T-helper 1 cell treated with Interleukin-12 subunit alpha and Interleukin-12 subunit beta and Interleukin-4 antibody, amounts not matched to agents 30 μg/mL and 1 μg/mL, for 36 hours (primary cell): ENCODE data around the gene RNF128.

ENCODE experiments used
- H3K27ac Mint-ChIP-seq: one replicate; pipeline ENCODE4 v1.8.0; 2021; ENCODE audit warnings: mild to moderate bottlenecking, mixed read lengths
- H3K27me3 Mint-ChIP-seq: one replicate; pipeline ENCODE4 v1.8.0; 2021; ENCODE audit warnings: low read depth, mixed read lengths
- H3K36me3 Mint-ChIP-seq: one replicate; pipeline ENCODE4 v1.8.0; 2021; ENCODE audit warnings: low read depth, mixed read lengths
- H3K4me1 Mint-ChIP-seq: one replicate; pipeline ENCODE4 v1.8.0; 2021; ENCODE audit warnings: low read depth, mixed read lengths
- H3K4me3 Mint-ChIP-seq: one replicate; pipeline ENCODE4 v1.8.0; 2021; ENCODE audit warnings: mild to moderate bottlenecking, moderate library complexity, mixed read lengths
- H3K9me3 Mint-ChIP-seq: one replicate; pipeline ENCODE4 v1.8.0; 2021; ENCODE audit warnings: mixed read lengths

RNF128 gene, protein sequence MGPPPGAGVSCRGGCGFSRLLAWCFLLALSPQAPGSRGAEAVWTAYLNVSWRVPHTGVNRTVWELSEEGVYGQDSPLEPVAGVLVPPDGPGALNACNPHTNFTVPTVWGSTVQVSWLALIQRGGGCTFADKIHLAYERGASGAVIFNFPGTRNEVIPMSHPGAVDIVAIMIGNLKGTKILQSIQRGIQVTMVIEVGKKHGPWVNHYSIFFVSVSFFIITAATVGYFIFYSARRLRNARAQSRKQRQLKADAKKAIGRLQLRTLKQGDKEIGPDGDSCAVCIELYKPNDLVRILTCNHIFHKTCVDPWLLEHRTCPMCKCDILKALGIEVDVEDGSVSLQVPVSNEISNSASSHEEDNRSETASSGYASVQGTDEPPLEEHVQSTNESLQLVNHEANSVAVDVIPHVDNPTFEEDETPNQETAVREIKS

DNA sequence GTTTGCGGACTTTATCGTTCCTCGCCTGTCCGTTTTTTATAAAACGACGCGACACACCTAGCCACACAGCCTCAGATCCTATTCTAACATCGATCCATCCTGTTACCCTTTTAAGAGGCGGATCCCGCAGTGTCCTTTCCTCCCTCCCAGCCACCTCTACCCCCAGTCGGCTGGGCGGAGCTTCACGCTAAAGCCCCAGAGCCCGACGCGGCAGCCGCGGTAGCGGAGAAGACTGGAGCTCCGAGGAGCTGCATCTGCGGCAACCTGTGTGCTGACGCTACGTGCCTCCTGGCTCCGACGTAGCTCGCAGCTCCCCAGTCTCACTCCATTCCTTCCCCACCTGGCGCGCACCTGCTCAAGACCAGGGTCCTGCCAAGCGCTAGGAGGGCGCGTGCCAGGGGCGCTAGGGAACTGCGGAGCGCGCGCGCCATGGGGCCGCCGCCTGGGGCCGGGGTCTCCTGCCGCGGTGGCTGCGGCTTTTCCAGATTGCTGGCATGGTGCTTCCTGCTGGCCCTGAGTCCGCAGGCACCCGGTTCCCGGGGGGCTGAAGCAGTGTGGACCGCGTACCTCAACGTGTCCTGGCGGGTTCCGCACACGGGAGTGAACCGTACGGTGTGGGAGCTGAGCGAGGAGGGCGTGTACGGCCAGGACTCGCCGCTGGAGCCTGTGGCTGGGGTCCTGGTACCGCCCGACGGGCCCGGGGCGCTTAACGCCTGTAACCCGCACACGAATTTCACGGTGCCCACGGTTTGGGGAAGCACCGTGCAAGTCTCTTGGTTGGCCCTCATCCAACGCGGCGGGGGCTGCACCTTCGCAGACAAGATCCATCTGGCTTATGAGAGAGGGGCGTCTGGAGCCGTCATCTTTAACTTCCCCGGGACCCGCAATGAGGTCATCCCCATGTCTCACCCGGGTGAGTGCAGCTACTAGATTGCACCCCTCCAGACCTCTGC lies at the start of gene RNF128:
RNF128 (plus strand) TSS at position 217 of the 953 bp plus-strand sequence; CDS start at position 430, 213 bp downstream.
- H3K27ac Mint-ChIP-seq: no peak within 1 kb of the TSS
- H3K9me3 Mint-ChIP-seq: no peaks in the 10 kb centered on the region
- H3K4me3 Mint-ChIP-seq: peak within 1 kb of the TSS; percentile 58
- H3K27me3 Mint-ChIP-seq: peaks cover 40% of the 10 kb centered on the region
- no peaks in the 10 kb centered on the region for H3K36me3 Mint-ChIP-seq
- peaks cover 4% of the 10 kb centered on the region for H3K4me1 Mint-ChIP-seq

DNA sequence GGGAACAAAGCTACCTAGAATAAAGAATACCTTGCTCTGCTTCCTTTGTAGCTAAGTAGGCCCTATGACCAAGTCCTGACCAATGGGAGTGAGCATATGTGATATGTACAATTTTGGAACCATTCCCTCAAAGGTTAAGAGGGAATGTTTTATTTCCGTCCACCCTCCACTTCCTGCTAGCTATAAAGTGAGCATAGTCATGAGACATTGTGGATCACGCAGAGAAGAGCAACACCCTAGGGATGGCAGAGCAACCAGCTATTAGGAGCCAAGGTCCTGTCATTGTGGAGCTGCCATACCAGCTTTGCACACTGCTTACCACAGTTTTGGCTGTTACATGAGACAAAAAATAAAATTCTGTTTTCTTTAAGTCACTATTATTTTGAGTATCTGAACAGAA lies 45.8 kb upstream of the RNF128 start:
- no peaks in the 10 kb centered on the region for H3K27me3 Mint-ChIP-seq
- no peak overlapping the region for H3K27ac Mint-ChIP-seq
- no peaks in the 10 kb centered on the region for H3K9me3 Mint-ChIP-seq
- H3K36me3 Mint-ChIP-seq: no peaks in the 10 kb centered on the region
- no peaks in the 10 kb centered on the region for H3K4me1 Mint-ChIP-seq
- H3K4me3 Mint-ChIP-seq: no peak overlapping the region

DNA sequence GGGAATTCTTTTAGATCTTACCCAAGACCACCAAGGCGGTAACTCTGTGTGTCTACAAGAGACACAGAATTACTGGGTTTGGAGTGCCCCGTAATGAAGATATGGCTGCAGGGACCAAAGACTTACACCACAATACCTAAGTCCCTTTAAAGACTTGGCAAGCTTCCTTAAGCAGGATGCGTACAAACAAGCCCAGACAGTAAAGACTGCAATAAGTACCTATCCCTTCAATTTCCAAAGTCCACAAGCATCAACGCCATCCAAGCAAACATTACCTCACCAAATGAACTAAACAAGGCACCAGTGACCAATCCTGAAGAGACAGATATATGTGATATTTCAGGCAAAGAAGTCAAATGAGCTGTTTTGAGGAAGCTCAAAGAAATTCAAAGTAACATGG lies 42.3 kb upstream of the RNF128 start:
- no peak overlapping the region for H3K4me3 Mint-ChIP-seq
- no peaks in the 10 kb centered on the region for H3K36me3 Mint-ChIP-seq
- no peak overlapping the region for H3K27ac Mint-ChIP-seq
- no peaks in the 10 kb centered on the region for H3K9me3 Mint-ChIP-seq
- H3K4me1 Mint-ChIP-seq: no peaks in the 10 kb centered on the region
- H3K27me3 Mint-ChIP-seq: no peaks in the 10 kb centered on the region

DNA sequence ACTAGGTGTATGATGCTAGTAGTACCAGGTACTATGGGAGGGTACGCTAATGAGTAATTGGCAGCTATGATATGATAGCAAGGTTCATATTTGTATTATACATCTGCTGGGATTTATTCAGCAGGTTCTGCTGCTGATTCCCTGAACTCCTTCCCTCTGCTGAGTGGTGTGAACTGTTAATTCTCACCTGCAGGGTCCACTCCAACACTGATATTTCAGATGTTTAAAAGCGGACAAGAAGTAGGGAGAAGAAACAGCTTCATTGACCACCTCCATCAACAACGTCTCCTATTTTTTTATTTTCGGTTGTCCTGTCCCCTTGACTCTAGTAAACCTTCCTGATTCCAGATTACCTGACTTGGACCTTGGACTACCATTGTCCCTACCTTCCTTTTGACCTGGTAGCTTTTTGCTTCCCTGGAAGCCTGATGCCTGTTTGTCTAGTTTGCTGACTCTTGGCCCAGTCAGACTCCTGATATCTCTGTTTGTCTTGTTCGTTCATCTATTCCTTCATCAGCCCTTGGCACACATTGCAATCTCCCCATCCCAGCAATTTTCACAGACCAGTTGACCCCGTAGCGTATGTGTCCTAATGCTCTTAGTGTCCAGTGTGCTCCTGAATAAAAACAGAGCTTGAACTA lies 34.0 kb upstream of the RNF128 start:
- Mint-ChIP-seq H3K36me3 (no peaks in the 10 kb centered on the region), H3K4me1 (no peaks in the 10 kb centered on the region), H3K27me3 (peaks cover 5% of the 10 kb centered on the region), H3K27ac (no peak overlapping the region), H3K4me3 (no peak overlapping the region), H3K9me3 (no peaks in the 10 kb centered on the region)

DNA sequence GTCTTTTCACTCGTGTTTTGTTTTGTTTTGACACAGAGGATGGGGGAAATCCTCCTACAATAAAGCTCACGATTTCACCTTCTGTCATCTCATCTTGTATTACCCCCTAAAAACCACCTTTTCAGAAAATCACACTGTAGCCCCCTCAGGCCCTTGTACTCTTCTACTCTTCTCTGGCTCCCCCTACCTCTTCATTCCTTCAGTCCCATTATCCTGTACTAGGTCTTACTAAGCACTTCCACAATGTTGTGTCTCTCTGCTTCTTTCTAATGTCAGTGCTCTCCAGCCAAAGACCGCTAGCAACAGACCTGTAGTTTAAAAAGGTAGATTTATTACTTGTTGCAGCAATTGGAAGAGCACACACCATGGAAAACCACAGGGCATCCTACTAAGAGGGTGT lies 30.0 kb upstream of the RNF128 start:
- Mint-ChIP-seq H3K27me3 (peaks cover 5% of the 10 kb centered on the region), H3K36me3 (no peaks in the 10 kb centered on the region), H3K27ac (no peak overlapping the region)

DNA sequence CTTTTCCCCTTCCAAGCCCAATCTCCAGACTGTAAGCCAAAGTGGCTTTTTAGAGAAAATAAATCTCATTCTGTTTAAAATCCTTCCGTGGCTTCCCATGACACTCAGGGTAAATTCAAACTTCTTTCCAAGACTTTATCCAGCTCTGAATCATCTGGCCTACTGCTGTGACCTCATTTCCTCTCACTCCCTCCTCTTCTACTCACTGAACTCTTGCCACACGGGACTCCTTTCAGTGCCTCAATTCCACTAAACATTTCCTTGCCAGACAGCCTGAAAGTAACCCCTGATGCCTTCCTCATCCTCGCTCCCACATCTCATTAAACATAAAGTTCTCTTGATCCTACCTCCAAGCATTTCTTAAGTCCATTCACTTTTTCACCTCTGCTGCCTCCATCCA lies 27.8 kb upstream of the RNF128 start:
- Mint-ChIP-seq H3K9me3 (no peaks in the 10 kb centered on the region), H3K27me3 (peaks cover 5% of the 10 kb centered on the region), H3K4me3 (no peak overlapping the region), H3K27ac (no peak overlapping the region), H3K36me3 (no peaks in the 10 kb centered on the region), H3K4me1 (no peaks in the 10 kb centered on the region)

More for the DNA sequence above, 30.0 kb upstream of the RNF128 start:
- H3K4me1 Mint-ChIP-seq: no peaks in the 10 kb centered on the region
- H3K9me3 Mint-ChIP-seq: no peaks in the 10 kb centered on the region
- H3K4me3 Mint-ChIP-seq: no peak overlapping the region

DNA sequence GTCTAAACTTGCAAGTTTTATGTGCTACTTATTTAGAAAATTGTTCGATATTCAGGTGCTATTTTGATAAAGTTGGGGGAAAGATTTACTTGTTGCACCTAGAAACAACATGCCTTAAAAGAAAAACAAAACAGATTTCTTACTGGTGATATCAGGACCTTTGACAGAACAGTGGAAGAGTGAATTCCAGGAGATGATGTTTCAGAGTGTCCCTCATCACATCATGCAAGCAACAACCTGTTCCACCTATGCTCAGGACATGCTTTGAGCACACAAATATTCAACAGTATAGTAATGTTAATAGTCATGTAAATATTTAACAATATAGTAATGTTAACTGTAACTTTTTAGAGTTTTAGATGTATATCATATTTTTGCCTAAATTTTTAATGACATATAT lies 23.9 kb upstream of the RNF128 start:
- Mint-ChIP-seq H3K4me1 (no peaks in the 10 kb centered on the region), H3K27ac (no peak overlapping the region), H3K9me3 (no peaks in the 10 kb centered on the region), H3K4me3 (no peak overlapping the region), H3K27me3 (no peaks in the 10 kb centered on the region), H3K36me3 (no peaks in the 10 kb centered on the region)

DNA sequence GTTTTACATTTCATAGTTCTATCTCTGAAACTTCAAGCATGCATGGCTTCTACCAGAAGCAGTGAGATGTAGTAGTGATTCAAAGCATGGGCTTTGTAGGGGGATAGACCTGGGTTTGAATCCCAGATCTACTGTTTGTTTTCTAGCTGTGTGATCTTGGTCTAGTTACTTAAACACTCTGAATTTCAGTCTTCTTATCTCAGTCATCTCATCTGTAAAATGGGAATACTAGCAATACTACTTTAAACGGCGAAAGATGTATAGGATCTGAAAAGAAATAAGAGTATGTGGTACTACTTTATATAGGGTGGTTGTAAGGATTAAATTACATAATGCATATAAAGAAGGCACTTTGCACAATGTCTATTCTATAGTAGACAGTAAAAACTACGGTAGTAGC lies 20.0 kb upstream of the RNF128 start:
- Mint-ChIP-seq H3K4me3 (no peak overlapping the region), H3K27ac (no peak overlapping the region), H3K9me3 (no peaks in the 10 kb centered on the region), H3K4me1 (no peaks in the 10 kb centered on the region), H3K36me3 (no peaks in the 10 kb centered on the region), H3K27me3 (no peaks in the 10 kb centered on the region)

DNA sequence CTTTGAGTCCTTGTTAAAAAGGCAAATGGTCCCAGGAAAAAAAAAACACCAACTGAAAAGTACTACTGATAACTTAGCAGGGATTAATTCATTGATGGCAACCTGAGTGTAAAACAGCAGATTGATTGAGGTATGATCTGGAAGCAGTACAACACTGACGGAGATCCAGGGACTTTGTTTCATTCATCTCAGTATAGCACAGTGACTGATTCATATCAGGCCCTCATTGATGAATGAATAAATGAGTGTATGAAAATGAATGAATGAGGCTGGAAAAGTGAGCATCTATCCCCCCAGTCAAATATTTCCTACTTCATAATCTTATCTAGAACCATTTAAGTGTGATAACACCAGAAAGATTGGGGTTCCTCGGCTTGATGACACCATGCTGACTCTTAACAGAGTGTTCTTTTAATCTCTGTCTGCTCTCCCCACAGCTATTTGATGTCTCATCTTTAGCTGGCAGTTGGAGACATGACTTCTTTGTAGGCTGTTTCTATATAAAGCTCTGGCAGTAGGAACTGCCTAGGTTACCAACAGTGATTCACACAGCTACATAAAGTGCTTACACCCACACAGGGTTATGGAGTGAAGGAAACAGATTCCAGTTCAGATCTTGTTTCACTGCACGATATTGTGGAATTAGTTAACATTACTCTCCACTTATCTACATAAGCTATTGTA lies 18.6 kb upstream of the RNF128 start:
- Mint-ChIP-seq H3K4me3 (no peak overlapping the region), H3K9me3 (no peaks in the 10 kb centered on the region), H3K4me1 (no peaks in the 10 kb centered on the region), H3K36me3 (no peaks in the 10 kb centered on the region), H3K27me3 (no peaks in the 10 kb centered on the region), H3K27ac (no peak overlapping the region)

DNA sequence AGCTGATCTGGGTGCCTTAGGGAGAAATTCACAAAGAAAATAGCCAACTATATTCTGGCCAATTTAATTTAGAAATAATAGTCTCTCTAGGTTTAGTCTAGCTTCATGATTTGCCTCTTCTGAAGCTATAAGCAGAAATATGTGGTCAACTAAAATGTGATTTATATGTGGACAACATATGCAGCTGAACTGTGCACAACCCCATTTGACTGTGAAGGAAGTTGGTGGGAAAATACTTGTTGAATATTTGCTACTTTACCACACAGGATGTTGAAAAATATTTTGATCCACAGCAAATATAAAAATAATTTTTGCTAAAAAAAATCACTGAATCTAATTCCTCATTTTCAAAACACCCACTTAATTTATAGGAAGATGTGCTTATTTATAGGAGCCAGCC lies 15.7 kb upstream of the RNF128 start:
- Mint-ChIP-seq H3K4me3 (no peak overlapping the region), H3K27me3 (no peaks in the 10 kb centered on the region), H3K4me1 (no peaks in the 10 kb centered on the region), H3K27ac (no peak overlapping the region), H3K9me3 (no peaks in the 10 kb centered on the region), H3K36me3 (no peaks in the 10 kb centered on the region)

DNA sequence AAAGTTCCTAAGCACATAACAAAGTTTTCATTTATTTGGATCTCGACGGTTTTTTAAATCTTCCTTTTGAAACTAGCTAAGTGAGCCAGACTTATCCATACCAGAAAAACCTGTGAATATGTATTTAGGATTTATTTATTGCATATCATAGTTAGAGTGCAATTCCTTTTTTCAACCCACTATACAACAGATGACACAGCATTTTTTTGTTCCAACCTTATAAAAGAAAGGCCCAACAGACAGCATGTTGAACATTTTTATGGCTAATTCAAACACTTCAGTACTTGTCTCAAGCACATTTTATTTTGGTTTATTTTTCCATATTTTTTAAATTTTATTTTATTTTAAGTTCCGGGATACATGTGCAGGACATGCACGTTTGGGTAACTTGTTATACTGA lies 15.1 kb upstream of the RNF128 start:
- Mint-ChIP-seq H3K27me3 (no peaks in the 10 kb centered on the region), H3K4me1 (no peaks in the 10 kb centered on the region), H3K36me3 (no peaks in the 10 kb centered on the region), H3K27ac (no peak overlapping the region), H3K4me3 (no peak overlapping the region), H3K9me3 (no peaks in the 10 kb centered on the region)

DNA sequence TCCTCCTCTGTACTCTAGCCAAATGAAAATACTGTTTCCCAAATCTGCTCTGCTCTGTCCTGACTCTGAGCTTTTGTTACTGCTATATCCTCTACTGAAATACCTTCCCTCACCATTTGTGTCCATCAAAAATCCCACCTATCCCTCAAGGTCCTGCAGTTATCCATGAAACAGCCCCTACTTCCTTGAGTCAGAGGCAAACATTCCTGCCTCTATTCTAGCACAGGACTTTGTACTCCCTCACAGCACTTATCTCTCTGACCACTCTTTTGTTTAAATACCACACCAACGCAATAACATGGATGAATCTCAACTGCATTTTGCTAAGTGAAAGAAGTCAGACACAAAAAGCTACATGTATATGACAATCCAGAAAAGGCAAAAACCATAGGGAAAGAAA lies 10.5 kb upstream of the RNF128 start:
- Mint-ChIP-seq H3K9me3 (no peaks in the 10 kb centered on the region), H3K27ac (no peak overlapping the region), H3K27me3 (no peaks in the 10 kb centered on the region), H3K4me1 (no peaks in the 10 kb centered on the region), H3K36me3 (no peaks in the 10 kb centered on the region), H3K4me3 (no peak overlapping the region)

DNA sequence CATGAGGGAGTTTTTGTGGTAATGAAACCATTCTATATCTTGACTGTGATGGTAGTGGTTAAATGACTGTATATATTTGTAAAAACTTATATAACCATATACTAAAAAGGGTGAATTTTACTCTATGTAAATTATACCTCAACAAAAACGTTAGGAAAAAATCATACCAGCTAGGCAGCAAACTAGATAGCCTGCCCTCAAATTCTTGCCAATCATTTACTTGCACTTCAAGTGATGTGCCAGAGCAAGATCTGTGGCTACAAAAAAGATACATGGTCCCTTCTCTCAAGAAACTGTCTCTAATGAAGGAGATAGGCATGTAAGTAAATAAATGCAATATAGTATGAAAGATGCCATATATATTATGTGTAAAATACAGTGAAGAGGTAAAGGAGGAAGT lies 10.0 kb upstream of the RNF128 start:
- Mint-ChIP-seq H3K9me3 (no peaks in the 10 kb centered on the region), H3K36me3 (no peaks in the 10 kb centered on the region), H3K4me3 (no peak overlapping the region), H3K27ac (no peak overlapping the region), H3K27me3 (no peaks in the 10 kb centered on the region), H3K4me1 (no peaks in the 10 kb centered on the region)

DNA sequence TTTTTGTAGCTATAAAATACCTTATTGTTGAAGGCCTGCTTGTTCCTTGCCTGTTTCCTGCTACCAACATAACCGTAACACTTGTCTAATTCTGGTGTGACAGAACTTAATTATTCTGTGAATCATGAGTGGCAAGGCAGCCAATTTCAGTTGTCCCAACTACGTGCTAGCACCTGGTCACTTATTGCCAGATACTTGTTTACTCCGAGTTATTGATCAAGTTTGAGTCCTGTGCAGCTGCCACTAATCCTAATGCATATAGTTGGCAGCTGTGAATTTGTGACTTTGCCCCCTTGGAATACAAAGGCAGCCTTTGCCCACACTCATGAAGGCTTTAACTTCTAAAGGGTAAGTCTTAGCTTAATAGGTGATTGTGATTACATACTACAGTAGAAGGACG lies 7.8 kb upstream of the RNF128 start:
- Mint-ChIP-seq H3K4me1 (no peaks in the 10 kb centered on the region), H3K9me3 (no peaks in the 10 kb centered on the region), H3K27ac (no peak overlapping the region), H3K27me3 (no peaks in the 10 kb centered on the region), H3K36me3 (no peaks in the 10 kb centered on the region), H3K4me3 (no peak overlapping the region)
